Parathyroid adenoma (tissue), 2 donors: ENCODE measurements around the gene SLC24A3.

Experiments
- H2AFZ ChIP-seq: fragments of 300-600 bp; sonication (generic); one replicate; pipeline ENCODE4 v1.7.0; 2017; ENCODE audit warnings: antibody characterized with exemption, mild to moderate bottlenecking
- H3K27ac ChIP-seq: fragments of 300-600 bp; sonication (generic); one replicate; pipeline ENCODE4 v1.7.0; 2017
- H3K27me3 ChIP-seq: fragments of 300-600 bp; sonication (generic); one replicate; pipeline ENCODE4 v1.7.0; 2017; ENCODE audit warnings: low read length; ENCODE audit not compliant: control insufficient read depth, insufficient read depth
- H3K36me3 ChIP-seq: fragments of 300-600 bp; sonication (generic); one replicate; pipeline ENCODE4 v1.7.0; 2017; ENCODE audit warnings: low read length; ENCODE audit not compliant: control insufficient read depth, insufficient read depth
- H3K4me1 ChIP-seq: fragments of 300-600 bp; sonication (generic); one replicate; pipeline ENCODE4 v1.7.0; 2017; ENCODE audit warnings: control low read depth
- H3K4me2 ChIP-seq: fragments of 300-600 bp; sonication (generic); one replicate; pipeline ENCODE4 v1.7.0; 2017; ENCODE audit warnings: low read length
- H3K4me3 ChIP-seq: fragments of 300-600 bp; sonication (generic); one replicate; pipeline ENCODE4 v1.7.0; 2017; ENCODE audit warnings: low read depth, low read length
- H3K79me2 ChIP-seq: fragments of 300-600 bp; sonication (generic); one replicate; pipeline ENCODE4 v1.7.0; 2017; ENCODE audit warnings: control low read depth
- H3K9ac ChIP-seq: fragments of 300-600 bp; sonication (generic); one replicate; pipeline ENCODE4 v1.7.0; 2017; ENCODE audit warnings: mild to moderate bottlenecking
- H3K9me3 ChIP-seq: fragments of 300-600 bp; sonication (generic); one replicate; pipeline ENCODE4 v1.7.0; 2017; ENCODE audit warnings: low read length; ENCODE audit not compliant: control insufficient read depth
- TF ChIP-seq, protein P1 (sequence below): fragments of 300-600 bp; sonication (generic); IDR thresholded peaks from one replicate; pipeline ENCODE4 v1.7.0; 2017; ENCODE audit warnings: antibody characterized with exemption, mild to moderate bottlenecking
- donor health status: primary hyperparathyroidism.

Gene SLC24A3

DNA sequence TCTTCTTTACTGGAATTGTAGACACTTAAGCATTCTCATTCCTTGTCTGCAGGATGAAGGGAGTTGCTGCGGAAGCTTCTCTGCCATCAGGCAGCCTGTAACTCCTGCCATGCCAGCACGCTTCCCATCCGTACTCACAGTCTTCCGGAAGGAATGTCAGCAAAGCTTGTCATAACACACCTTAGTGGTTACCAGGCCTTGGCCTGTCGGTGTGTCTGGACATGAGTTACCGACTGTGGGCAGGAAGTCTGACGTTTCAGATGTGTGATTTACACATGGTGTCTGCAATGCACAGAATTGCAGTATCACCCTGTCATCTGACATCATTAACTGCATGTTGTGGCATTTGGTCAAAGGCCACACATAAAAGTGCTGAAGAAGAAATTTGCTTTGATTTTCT lies 102.2 kb downstream of the SLC24A3 start:
- Histone ChIP-seq H3K4me2 (no peak overlapping the region), H3K4me1 (no peaks in the 10 kb centered on the region), H3K9me3 (no peaks in the 10 kb centered on the region), H3K36me3 (no peaks in the 10 kb centered on the region), H3K4me3 (no peak overlapping the region), H3K79me2 (no peaks in the 10 kb centered on the region), H3K27me3 (no peaks in the 10 kb centered on the region), H3K27ac (no peak overlapping the region), H3K9ac (no peak overlapping the region), H2AFZ (no peak overlapping the region)
- TF ChIP-seq, protein P1, sequence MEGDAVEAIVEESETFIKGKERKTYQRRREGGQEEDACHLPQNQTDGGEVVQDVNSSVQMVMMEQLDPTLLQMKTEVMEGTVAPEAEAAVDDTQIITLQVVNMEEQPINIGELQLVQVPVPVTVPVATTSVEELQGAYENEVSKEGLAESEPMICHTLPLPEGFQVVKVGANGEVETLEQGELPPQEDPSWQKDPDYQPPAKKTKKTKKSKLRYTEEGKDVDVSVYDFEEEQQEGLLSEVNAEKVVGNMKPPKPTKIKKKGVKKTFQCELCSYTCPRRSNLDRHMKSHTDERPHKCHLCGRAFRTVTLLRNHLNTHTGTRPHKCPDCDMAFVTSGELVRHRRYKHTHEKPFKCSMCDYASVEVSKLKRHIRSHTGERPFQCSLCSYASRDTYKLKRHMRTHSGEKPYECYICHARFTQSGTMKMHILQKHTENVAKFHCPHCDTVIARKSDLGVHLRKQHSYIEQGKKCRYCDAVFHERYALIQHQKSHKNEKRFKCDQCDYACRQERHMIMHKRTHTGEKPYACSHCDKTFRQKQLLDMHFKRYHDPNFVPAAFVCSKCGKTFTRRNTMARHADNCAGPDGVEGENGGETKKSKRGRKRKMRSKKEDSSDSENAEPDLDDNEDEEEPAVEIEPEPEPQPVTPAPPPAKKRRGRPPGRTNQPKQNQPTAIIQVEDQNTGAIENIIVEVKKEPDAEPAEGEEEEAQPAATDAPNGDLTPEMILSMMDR = no peak

DNA sequence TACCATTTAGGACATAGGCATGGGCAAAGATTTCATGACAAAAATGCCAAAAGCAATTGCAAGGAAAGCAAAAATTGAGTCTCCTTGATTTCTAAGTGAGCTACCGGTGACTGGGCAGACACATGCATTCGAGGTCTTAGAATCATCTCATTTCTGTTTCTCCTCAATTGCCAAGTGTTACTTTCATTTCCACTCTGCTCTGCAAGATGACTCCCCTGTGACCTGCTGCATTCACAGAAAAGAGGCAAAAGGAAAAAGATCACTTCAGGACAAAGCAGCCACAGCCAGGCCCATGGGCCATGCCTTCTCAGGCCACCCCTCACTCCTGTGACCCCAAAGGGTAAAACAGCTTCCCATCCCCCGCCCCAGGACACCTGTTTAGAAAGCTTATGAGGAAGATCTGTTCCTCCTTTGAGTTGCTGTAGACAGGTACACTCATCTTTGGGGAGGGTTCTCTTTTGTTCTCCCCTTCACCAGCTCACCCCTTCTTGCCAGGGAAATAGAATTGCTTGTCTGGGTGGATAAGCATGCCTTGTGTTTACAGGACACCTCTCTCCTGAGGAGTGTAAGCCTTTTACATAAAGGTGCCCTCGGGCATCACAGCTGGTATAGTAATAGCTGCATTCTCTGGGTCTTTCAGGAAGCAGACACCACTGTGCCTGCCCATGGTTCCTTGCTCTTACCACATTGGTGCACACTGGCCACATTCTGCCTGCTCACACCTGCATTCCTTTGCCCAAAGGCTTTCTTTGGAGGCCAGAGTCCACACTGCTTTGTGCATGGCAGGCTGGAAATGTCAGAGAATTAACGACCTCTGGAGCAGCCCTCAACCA lies 105.0 kb downstream of the SLC24A3 start:
- TF ChIP-seq, protein P1 = no peak
- Histone ChIP-seq H3K27ac (no peak overlapping the region), H2AFZ (no peak overlapping the region), H3K79me2 (no peaks in the 10 kb centered on the region), H3K4me2 (no peak overlapping the region), H3K9ac (no peak overlapping the region), H3K27me3 (no peaks in the 10 kb centered on the region), H3K4me3 (no peak overlapping the region), H3K4me1 (no peaks in the 10 kb centered on the region), H3K9me3 (no peaks in the 10 kb centered on the region), H3K36me3 (no peaks in the 10 kb centered on the region)

DNA sequence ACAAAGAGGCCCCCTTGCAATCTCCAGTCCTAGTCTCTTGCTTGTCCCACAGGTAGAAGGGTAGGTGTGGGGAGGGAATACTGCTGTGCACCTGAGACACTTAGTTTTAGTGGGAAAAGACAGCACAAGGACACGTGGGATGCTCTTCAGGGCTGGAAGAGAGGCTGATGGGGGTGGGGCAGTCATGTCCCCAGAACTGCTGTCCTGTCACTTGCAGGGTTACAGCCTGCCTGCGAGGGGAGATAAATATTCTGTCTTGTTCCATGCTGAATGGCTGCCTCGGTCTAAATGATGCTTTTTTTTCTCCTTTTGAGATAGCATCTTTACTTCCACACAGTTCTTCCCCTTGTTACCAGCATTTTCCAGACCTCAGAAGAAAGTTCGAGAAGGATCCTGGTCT lies 106.2 kb downstream of the SLC24A3 start:
- no peak overlapping the region for H3K27ac ChIP-seq

DNA sequence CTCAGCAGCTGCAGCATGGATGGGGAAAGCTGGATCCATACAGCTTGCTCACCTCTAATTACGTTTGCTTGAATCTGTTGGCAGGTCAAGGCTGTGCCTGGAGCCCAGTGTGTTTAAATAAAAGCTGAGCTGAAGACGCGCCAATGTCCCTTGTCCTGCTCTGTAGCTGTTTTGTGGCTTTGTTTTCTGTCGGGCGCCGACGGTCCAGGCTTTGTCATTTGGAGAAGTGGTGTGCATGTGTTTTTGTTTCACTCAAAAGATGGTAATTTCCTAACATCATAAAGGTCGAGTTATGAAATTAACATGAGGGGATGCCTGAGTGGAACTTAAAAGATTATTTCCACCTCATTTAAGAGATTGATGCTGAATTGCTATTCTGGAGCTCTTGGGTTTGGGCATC lies 107.6 kb downstream of the SLC24A3 start:
- H3K4me2 ChIP-seq = no peak overlapping the region
- no peaks in the 10 kb centered on the region for H3K4me1 ChIP-seq
- no peaks in the 10 kb centered on the region for H3K79me2 ChIP-seq
- no peaks in the 10 kb centered on the region for H3K9me3 ChIP-seq
- H3K9ac ChIP-seq = no peak overlapping the region
- TF ChIP-seq, protein P1 = no peak
- H2AFZ ChIP-seq = no peak overlapping the region
- no peaks in the 10 kb centered on the region for H3K36me3 ChIP-seq
- H3K27me3 ChIP-seq = no peaks in the 10 kb centered on the region
- no peak overlapping the region for H3K27ac ChIP-seq
- H3K4me3 ChIP-seq = no peak overlapping the region

More for the DNA sequence above, 106.2 kb downstream of the SLC24A3 start:
- Histone ChIP-seq H3K9ac (no peak overlapping the region), H3K27me3 (no peaks in the 10 kb centered on the region), H3K36me3 (no peaks in the 10 kb centered on the region), H2AFZ (no peak overlapping the region), H3K79me2 (no peaks in the 10 kb centered on the region), H3K4me2 (no peak overlapping the region), H3K4me3 (no peak overlapping the region), H3K4me1 (no peaks in the 10 kb centered on the region), H3K9me3 (no peaks in the 10 kb centered on the region)
- TF ChIP-seq, protein P1 = no peak

DNA sequence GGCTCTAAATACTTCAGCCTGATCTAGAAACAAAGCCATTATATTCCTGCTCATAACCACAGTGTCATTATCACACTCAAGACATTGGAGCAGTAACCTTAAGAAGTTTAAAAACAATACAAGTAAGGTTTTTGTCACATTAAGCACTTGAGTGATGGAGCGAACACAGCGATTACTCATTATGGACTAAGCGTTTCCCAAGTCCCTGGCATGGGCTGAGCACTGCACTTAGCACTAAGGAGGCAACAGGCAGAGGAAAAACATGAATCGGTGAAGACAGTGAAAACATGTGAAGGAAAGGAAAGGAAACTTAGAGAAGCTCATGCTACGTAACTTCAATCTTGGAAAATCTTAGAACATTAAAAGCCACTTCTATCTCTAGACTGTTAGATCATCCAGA lies 108.7 kb downstream of the SLC24A3 start:
- H3K4me3 ChIP-seq = no peak overlapping the region
- H3K4me2 ChIP-seq = no peak overlapping the region

More for the DNA sequence above, 108.7 kb downstream of the SLC24A3 start:
- no peaks in the 10 kb centered on the region for H3K27me3 ChIP-seq
- H3K4me1 ChIP-seq = no peaks in the 10 kb centered on the region
- no peak overlapping the region for H2AFZ ChIP-seq
- TF ChIP-seq, protein P1 = no peak
- no peaks in the 10 kb centered on the region for H3K79me2 ChIP-seq
- H3K27ac ChIP-seq = no peak overlapping the region
- no peaks in the 10 kb centered on the region for H3K36me3 ChIP-seq
- H3K9me3 ChIP-seq = no peaks in the 10 kb centered on the region
- H3K9ac ChIP-seq = no peak overlapping the region
